Thoracic aorta (tissue), 2 donors: ENCODE measurements around the gene PFKP. TPM values are rescaled to one million over a fixed set of nuclear protein-coding genes. Genes with fewer than 3 reads are reported as not detected.

ENCODE experiments used
- ATAC-seq: fragments of 150-250 bp; one replicate; pipeline ENCODE4 v1.8.0; 2017; ENCODE audit warnings: low read depth; ENCODE audit not compliant: insufficient number of reproducible peaks, low FRiP score
- DNase-seq: peaks from one replicate; pipeline ENCODE4 v3.0.0-alpha.2; 2020; ENCODE audit warnings: low spot score
- H3K27ac ChIP-seq, 2 donors: fragments of 200-600 bp; sonication (generic); 1 replicate in 1 of 2; 2 replicates in 1 of 2; pipeline ENCODE4 v1.5.1; 2016; ENCODE audit warnings: mild to moderate bottlenecking in 2 of 2, moderate library complexity in 2 of 2
- H3K27me3 ChIP-seq: fragments of 200-600 bp; sonication (generic); replicated peaks from 2 replicates; pipeline ENCODE4 v1.6.0; 2016; ENCODE audit warnings: mild to moderate bottlenecking; ENCODE audit not compliant: insufficient read depth
- H3K36me3 ChIP-seq: fragments of 200-600 bp; sonication (generic); one replicate; pipeline ENCODE4 v1.5.1; 2016
- H3K4me1 ChIP-seq, 2 donors: fragments of 200-600 bp; sonication (generic); 1 replicate in 1 of 2; 2 replicates in 1 of 2; pipeline versions ENCODE4 v1.5.1 to v1.6.0; 2016; ENCODE audit warnings: low read depth in 2 of 2, mild to moderate bottlenecking in 1 of 2; ENCODE audit not compliant: control insufficient read depth in 1 of 2
- H3K4me3 ChIP-seq: fragments of 200-600 bp; sonication (generic); 2 replicates; pipeline ENCODE4 v1.5.1; 2016; ENCODE audit warnings: mild to moderate bottlenecking
- H3K9me3 ChIP-seq: fragments of 200-600 bp; sonication (generic); 2 replicates; pipeline ENCODE4 v1.5.1; 2016
- total RNA-seq, 2 donors: library from RNA; depleted of rRNA; stranded (reverse); fragments of >200 nt; gene quantifications; one replicate each; pipeline versions ENCODE4 v1.1.0 to v1.2.3, GENCODE V29; 2016
- TF ChIP-seq, protein P1 (sequence below): fragments of 200-600 bp; sonication (generic); IDR thresholded peaks from one replicate; pipeline ENCODE4 v1.5.1; 2019; ENCODE audit warnings: antibody characterized with exemption

Gene PFKP
- total RNA-seq, 2 donors from 2014 or later: 91.4 to 153 TPM

DNA sequence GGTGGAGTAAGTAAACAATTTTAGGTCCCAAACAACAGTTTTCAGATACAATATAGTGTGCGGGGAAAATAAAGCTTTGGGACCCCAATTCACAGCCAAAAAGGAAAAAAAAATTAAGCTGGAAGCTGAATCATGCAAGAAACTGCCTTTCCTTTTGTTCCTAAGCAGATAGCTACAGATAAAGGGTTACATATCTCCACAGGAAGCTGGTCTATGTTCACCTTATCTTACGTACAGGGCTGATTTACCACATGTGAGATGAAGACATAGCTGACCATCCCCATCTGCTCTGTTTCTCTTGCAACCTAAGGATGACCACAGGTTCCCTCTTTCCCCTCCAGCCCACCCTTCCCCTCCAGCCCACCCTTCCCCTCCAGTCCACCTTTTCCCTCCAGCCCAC lies 14.2 kb upstream of the PFKP start:
- TF ChIP-seq, protein P1, sequence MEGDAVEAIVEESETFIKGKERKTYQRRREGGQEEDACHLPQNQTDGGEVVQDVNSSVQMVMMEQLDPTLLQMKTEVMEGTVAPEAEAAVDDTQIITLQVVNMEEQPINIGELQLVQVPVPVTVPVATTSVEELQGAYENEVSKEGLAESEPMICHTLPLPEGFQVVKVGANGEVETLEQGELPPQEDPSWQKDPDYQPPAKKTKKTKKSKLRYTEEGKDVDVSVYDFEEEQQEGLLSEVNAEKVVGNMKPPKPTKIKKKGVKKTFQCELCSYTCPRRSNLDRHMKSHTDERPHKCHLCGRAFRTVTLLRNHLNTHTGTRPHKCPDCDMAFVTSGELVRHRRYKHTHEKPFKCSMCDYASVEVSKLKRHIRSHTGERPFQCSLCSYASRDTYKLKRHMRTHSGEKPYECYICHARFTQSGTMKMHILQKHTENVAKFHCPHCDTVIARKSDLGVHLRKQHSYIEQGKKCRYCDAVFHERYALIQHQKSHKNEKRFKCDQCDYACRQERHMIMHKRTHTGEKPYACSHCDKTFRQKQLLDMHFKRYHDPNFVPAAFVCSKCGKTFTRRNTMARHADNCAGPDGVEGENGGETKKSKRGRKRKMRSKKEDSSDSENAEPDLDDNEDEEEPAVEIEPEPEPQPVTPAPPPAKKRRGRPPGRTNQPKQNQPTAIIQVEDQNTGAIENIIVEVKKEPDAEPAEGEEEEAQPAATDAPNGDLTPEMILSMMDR: no peak
- DNase-seq (no peak), ATAC-seq (no peak)
- H3K27me3 ChIP-seq: no peaks in the 10 kb centered on the region
- no peaks in the 10 kb centered on the region for H3K9me3 ChIP-seq
- H3K27ac ChIP-seq: no peak overlapping the region
- no peaks in the 10 kb centered on the region for H3K36me3 ChIP-seq
- no peak overlapping the region for H3K4me3 ChIP-seq
- H3K4me1 ChIP-seq: peaks cover 3 to 9% of the 10 kb centered on the region in 2 donors

DNA sequence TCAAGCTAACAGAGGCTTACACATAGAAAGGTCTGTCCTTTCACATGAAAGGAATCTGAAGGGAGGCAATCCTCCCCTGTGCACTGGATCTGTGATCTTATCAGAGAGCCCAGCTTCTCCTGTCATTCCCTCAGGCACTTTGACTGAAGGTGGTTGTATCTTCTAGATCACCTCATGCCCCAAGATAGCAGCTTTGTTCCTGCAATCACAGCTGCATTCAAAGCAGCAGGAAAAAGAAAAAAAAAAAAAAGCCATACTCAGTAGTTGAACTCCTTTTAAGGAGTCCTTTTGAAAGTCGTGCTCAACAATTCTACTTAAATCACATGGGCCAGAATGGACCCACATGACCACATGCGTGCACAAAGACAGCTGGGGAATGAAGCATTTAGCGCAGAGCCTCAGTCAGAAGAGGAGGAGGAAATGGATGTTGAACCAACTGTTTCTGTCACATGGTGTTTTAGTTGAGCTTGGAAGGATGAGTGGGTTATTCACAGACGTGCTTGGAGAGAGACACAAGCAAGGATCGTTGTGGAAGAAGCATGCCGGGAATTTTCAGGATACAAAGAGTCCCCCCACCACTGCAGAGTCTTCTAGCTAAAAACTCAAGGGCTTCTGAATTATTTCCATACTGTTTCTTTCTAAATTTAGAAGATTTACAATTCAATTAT lies 13.0 kb upstream of the PFKP start:
- H3K27ac ChIP-seq: no peak overlapping the region
- no peak for DNase-seq
- H3K4me3 ChIP-seq: no peak overlapping the region
- no peaks in the 10 kb centered on the region for H3K9me3 ChIP-seq
- TF ChIP-seq, protein P1: no peak
- H3K36me3 ChIP-seq: no peaks in the 10 kb centered on the region
- no peak for ATAC-seq
- no peaks in the 10 kb centered on the region for H3K4me1 ChIP-seq
- no peaks in the 10 kb centered on the region for H3K27me3 ChIP-seq

DNA sequence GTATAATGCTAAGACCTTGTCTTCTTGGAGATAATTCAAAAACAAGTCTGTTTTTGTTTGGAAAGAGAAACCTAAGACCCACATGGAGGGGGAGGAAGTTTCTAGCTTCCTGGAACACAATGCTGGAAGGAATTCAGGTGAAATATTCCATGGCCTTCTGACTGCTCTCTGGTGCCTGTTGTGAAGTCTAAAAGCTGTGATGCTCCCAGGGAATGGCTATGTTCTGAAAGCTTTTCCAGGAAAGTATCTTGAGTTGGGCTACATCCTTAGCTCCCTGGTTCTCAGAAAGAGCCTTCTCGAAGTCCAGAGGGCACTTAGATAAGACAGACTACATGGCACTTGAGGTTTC lies 12.5 kb upstream of the PFKP start:
- Histone ChIP-seq H3K4me3 (no peak overlapping the region), H3K27me3 (no peaks in the 10 kb centered on the region), H3K4me1 (no peaks in the 10 kb centered on the region), H3K27ac (no peak overlapping the region), H3K36me3 (no peaks in the 10 kb centered on the region), H3K9me3 (no peaks in the 10 kb centered on the region)
- DNase-seq: no peak
- ATAC-seq: no peak
- TF ChIP-seq, protein P1: no peak

DNA sequence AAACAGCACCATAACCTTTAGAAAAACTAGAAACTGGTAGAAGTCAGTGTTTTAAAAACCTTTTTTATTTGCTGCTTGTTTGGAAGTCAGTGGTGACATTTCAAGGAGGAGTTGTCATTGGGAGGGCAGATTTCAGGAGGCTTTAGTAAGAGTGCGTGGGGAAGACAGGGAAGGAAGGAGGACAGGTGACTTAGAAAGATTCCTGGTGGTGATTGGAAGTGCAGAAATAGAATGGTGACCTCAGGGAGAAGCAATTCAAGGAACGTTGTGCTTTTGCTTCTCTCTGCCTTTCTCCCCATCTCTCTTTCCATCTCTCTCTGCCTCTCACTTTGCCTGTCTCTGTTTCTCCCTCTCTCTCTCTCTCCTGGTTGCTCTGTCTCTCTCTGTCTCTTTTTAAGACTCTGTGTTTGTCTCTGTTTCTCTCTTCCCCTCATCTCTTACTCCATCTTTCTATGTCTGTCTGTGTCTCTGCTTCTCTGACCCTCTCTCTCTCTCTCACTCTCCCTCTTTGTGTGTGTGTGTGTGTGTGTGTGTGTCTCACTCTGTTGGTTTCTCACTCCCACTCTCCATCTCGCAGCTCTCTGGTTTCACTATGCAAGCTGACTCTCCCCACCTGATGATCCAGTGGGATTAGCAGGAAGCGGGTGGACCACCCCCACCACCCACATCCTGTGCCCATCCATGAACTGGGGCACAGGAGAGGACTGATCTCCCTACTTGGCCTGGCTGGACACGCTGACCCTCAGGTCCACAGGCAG lies 10.9 kb upstream of the PFKP start:
- no peaks in the 10 kb centered on the region for H3K4me1 ChIP-seq
- H3K27me3 ChIP-seq: no peaks in the 10 kb centered on the region
- TF ChIP-seq, protein P1: no peak
- DNase-seq (no peak), ATAC-seq (no peak)
- H3K27ac ChIP-seq: no peak overlapping the region
- H3K36me3 ChIP-seq: no peaks in the 10 kb centered on the region
- no peak overlapping the region for H3K4me3 ChIP-seq
- H3K9me3 ChIP-seq: no peaks in the 10 kb centered on the region

DNA sequence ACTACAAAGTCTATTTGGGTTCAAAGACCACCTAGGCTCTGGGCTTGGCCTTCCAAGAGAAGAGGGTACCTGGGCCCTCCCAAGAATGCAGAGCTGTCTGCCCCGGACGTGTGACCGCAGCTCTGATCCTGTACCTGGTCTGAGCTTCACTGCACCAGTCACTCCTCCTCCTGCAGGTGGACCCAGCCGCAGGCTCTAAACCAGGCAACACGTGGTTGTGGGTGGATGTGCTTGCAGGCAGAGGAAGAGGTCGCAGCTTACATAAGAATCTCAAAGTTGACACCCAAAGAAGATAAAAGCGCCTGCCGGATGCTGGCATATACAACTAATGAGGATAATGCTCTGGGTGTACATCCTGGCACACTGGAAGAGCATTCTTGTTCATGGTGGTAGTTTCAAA lies 9.4 kb upstream of the PFKP start:
- Histone ChIP-seq H3K4me3 (no peak overlapping the region), H3K36me3 (no peaks in the 10 kb centered on the region), H3K9me3 (no peaks in the 10 kb centered on the region), H3K4me1 (no peaks in the 10 kb centered on the region), H3K27me3 (no peaks in the 10 kb centered on the region), H3K27ac (no peak overlapping the region)
- no peak for ATAC-seq
- TF ChIP-seq, protein P1: no peak
- DNase-seq: no peak
